SHP77 (cell line): ENCODE measurements around the gene PLCL1.
"Not testable (repeated sequence)": the region's sequence is repeated elsewhere in the genome, so short reads cannot be mapped to it uniquely, and the experiment has no call there.

Experiments used
- DNase-seq, 2 experiments: peaks; one replicate each; lab custom pipeline; 2025; lab: John Stamatoyannopoulos, UW

Gene PLCL1

DNA sequence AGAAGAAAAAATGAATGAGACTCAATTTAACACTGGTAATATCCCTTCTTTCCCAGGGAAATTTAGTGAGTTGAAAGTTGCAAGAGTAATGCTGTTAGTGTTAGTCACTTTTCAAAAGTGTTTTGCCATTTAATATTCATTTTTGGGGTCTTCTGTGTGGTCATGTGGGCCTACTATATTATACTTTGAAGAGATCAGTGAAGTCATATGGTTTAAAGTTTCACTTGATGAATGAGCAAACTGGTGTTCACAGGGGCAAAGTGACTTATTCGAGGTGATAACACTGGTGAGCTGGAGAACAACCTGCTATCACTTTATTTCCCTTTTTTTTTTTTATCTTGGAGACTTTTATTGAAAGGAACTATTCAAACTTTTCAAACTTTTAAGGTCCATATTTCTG is 196.0 kb downstream of the PLCL1 start:
- no peak for DNase-seq

DNA sequence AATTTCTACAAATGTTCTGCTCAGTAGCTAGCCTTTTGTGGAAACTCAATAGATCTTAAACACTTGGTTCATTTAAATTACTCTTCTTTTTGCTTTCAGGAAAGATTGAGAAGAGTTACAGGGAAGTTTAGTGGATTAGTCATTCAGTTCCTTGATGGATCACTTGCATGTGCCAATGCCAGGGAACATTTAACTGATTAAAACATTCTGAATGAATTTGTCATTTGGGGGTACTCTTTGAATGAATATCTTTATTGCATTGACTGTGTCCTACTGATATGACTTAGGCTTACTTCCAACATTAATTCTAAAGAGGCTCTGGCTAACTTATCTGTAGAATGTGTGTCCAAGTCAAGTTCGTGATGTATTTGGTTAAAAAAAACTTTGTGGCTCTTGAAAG is 199.8 kb downstream of the PLCL1 start:
- DNase-seq: no peak

DNA sequence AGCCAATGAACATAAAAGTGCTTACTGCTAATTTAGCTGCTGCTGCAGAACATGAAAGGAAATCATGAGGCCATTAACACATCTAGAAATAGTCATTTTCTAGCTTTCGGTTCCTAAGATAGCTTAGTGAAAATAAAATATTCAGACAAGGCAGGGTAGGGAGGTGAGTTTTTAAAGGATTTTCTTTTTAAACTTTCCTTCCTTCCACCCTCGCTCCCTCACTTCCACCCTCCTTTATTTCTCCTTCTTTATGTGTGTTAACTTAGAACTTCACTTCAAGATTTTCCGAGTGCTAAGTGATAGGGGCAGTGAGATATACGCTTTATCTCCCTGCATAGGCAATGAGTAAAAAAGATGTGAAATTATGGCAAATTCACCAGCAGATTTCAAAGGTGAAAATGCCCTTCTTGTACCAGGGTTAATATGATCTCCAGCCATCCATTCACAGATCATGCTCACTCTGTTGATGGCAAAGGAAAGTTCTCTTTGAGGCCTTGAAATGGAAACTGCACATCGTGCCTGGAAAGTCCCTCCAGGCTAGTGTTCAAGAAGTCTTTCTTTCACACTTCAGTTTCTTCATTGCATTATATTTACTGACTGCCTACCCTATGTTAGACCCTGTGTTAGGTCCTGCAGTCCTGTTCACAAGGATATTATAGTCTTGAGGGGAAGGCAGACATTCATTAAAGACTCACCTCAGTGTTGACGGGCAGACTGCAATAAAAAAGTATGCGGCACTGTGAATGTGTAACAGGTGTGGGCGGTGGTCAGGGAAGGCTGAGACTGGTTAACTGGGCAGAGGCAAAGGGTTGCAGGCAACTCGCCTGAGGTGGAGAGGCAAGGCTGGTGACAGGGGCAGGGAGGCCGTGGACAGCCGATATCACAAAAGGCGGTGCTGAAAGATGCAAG is 200.8 kb downstream of the PLCL1 start:
- no peak for DNase-seq

DNA sequence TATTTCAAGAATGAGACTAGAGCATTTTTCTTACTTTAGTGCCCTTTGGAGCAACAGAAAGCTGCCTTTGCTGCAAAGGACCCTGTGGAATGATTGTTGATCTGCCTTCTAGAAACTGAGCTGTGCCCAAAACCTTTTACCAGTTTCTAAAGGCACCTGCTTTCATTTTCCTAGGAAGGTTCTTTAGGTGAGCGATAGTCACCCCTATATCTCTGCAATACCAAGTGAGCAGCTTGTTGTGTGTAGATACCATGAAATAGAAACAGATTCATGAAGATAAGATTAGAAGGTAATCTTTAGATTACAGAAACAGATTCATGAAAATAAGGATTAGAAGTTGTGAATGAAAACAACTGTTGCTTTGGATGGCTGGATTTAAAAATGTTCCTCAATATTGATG is 202.3 kb downstream of the PLCL1 start:
- no peak for DNase-seq

DNA sequence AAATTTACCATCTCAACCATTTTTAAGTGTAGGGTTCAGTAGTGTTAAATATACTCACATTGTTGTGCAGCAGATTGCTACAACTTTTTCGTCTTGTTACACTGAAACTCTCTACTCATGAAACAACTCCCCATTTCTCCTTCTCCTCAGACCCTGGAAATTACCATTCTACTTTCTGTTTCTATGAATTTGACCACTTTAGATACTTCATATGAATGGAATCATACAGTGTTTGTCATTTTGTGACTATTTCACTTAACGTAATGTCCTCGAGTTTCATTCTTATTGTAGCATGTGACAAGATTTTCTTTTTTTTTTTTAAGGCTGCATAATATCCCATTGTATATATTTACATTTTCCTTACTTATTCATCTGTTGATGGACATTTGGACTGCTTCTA is 203.8 kb downstream of the PLCL1 start:
- no peak for DNase-seq

DNA sequence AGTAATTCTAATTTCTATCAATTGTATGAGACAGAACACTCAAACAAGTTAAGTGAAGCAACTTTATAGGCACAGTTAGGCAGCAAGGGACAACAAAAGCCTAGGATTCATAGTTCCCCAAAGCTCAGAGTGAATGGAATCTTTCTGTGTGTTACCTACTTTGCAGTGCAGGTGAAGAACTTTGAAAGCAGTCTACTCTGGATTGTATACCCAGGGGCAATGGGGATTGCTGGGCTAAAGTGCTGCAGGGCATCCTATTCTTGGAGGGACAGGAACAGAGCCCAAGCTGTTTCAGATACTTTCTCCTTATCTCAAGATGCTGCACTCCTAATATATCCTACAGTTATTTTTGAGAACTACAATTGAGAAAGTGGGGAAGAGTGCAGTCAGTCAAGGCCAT is 207.6 kb downstream of the PLCL1 start:
- no peak for DNase-seq

DNA sequence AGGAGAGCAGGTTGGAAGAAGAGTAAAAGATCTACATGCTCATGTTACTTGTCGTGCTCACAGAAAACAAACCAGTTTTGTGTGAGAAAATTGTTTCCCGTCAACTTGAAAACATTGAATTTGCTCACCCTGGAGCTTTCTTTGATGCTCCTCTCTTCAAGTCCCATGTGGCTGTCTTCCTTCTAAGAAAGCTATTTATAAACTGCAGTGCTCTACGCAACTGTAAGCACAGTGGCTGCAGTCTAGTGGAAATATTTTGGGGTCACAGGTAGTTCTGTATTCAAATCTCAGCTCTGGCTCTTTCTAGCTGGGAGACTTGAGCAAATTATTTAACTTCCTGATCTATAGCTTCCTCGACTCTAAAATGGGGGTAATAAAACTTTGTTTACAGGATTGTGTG is 211.8 kb downstream of the PLCL1 start:
- no peak for DNase-seq

DNA sequence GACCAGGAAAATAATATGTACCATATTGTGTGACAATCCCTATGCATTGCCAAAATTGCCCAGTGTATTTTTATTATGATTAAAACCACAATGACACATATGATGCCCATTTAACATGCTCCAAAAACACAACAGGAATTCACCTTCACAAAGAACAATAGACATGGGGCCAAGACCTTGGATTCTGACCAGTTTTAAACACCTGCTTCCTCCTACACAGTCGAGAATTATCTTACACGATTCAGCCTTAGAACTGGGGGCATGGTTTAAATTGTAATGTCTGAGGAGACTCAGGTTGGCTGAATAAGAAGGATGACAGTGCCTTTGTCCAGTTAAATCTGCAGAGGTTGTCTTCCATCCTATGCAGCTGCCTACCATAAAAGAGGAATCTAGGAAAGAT is 212.7 kb downstream of the PLCL1 start:
- no peak for DNase-seq

DNA sequence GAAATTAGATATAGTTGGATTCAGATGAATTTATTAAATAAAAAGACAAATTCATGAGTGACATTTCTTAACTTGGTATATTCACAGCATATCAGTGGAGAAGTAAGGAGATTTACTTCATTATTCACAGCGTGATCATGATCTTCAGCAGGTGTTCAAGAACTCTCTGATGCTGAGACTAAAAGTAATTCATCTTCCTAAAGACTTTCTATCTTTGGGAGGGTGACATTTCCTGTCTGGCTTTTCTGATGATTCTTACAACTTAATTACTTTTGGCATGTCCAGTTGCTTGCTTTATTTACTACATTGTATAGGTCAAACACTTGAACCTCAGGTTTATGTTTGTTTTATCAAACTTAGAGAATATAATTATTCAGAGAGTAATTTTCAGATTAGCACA is 224.6 kb downstream of the PLCL1 start:
- no peak for DNase-seq

DNA sequence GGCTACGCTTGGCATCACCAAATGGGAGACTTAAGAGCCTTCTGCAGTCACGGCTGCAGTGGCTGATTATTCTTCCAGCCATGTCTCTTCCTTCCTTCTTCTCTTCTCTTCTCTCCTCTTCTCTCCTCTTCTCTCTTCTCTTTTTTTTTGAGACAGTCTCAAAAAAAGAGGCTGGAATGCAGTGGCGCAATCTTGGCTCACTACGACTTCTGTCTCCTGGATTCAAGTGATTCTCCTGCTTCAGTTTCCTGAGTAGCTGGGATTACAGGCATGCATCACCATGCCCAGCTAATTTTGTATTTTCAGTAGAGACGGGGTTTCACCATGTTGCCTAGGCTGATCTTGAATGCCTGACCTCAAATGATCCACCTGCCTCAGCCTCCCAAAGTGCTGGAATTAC is 225.2 kb downstream of the PLCL1 start:
- not testable (repeated sequence) for DNase-seq

DNA sequence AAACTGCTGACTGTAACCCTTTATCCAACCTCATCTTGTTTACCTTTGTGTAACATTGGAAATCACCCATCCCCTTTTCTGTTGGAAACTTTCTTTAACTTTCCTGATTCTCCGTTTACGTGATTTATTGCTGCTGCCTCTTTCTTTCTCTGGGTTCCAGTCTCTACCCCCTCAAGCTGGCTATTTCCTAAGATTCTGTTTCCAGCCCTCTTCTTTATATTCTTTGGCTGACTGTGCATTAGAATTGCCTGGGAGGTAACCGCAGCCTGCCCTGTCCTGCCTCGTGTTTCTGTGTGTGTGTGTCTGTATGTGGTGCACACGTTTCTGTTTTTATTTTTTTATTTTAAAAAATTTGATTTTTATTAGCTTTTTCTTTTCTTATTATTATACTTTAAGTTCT is 229.2 kb downstream of the PLCL1 start:
- no peak for DNase-seq

DNA sequence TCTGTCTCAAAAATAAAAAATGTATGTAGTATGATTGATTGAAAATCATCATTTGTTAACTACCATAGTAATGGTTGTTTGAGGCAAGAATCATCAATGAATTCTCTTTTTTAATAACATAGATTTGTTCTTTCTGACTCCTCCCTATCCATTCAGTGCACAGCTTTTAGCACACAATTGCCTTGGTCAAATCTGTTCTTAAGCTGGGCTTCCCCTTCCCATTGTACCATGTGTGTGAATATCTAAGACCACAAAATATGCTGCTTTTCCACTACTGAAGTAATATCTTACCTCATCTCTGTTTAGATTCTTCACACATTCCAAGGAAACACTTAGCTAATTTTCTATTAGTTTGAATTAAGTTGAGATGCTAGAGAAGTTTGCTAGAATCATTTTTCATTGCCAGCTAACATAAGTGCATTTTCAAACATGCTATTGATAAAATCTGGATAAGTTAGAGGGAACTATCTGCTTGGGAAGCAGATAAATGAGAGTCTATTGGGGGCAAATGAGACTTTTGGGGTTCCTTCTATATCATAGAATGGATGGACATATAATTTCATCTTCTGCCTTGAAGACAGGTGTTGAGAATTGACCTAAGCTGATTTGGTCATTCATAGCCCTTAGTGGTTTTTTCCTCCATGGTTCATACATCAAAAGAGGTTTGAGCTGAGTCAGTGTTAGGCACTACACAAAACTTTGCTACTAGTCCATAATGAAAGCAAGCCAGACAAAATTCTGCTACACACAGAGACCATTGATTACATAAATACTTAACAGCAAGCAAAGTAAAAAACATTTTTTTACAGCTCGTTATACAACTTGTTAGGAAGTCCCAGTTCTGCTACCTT is 231.9 kb downstream of the PLCL1 start:
- no peak for DNase-seq

DNA sequence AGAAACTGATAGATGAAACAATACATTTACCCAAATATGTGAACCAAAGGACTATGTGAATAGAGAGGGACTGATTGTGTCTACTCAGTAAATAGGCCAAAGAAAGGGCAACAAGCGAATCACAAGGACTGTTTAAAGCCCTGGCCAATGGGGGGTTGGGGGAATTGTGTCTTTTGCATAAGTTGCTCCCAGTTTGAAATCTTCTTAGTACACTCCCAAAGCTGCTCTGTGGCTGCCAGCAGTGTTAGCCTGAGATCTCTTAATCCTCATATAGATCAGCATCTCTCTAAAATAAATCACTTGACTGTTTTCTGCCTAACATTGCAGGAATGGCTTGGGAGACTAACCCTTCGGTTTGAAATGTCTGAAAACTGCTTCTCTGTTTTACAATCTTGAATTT is 236.4 kb downstream of the PLCL1 start:
- DNase-seq: no peak

DNA sequence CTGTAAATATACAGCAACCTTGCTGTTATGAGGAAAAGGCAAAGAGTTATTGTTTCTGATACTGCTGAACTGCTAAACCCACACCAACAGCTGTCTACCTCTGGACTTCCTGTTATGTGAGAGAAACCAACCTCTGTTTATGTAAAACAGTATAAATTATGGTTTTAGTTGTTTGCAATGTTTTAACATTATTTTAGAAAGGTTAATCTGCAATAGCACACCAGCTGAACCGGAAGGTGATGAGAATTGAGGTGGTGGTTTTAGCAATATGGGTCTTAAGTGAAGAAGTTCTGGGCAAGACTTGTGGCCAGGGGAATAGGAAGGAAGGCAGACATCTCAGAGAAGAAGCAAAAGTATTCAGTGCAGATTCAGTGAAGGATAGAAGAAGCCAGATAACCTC is 237.8 kb downstream of the PLCL1 start:
- DNase-seq: no peak

DNA sequence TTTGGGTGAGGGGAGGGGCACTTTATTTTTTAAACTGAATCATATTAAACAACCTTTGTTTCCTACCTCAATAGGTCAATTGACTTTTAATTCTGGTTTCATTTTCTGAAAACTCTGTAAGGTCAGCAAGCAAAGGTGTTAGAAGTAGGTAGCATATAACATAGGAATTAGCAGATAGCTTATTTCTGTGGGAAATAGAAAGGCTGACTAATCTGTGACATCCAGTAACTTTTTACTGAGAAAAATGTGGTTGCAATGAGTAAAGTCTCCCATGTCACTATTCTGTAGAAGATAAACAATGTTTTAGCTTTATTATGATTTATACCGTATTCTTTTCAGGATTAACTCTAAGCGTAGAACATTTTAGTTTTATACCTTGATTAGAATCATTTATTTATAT is 240.4 kb downstream of the PLCL1 start:
- no peak for DNase-seq

DNA sequence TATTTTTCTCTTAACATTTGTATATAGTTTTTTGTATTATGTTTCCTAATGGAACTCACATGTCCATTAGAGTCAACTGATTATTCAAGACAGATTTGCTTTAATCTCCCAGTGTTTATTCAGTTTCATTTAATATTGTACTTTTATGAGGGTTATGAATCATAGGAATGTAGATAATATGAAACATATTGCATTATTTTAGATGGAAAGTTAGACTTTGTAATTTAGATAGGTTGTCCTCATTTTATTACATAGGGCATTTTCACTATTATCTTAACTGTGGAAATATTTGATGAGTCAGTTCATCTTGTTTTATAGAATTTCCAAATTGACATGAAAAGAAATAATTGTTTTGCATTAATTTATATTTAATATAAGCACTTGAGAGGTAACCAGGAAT is 240.8 kb downstream of the PLCL1 start:
- no peak for DNase-seq

DNA sequence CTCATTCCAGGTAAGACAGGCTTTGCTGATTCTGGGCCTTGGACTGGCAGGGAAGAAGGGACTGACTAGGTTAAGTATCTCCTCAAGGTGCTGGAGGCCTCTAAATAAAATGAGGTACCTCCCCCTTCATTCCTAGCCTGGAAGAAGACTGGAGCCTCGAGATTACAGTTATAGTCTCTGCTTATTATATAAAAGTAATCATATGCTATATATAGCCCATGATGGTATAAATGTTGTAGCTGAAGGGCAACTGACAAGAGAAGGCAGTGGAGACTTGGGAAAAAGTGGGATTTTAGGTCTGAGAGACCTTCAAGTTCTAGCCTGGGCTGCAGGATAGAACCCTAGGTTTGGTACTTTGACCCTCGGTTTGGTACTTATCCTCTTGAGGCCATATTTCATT is 248.3 kb downstream of the PLCL1 start:
- no peak for DNase-seq

DNA sequence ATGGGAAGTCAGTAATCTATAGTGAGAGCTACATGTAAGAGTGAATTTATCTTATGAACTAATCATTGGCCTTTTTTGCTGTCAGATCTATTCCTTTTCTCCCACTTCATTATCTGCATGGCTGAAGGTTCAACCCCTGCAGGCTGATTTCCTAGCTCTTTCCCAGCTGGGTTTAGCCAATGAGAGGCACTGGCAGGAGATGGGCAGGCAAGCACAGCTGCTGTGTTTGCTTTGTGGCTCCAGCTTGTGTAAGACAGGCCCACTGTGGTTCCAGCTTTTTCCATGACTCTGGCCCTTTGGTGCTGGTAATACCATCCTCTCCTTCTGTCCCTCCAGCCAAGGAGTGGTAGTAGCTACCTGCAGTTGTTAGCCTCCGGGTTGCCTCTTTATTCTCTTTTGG is 248.8 kb downstream of the PLCL1 start:
- no peak for DNase-seq

DNA sequence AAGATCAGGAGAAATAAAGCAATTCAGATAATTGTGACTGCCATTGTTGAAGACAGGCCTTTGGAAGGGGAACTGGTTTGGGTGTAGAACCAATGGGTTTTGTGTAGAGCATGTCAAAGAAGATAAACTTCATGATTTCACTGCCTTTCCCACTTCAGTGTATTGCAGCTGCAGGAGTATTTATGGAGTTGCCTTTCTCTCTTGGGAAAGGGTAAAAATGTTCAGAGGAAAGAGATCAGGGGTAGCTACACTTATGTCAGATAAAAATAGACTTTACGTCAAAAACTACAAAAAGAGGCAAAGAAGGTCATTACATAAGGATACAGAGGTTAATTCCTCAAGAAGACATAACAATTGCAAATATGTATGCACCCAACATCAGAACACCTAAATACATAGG is 249.4 kb downstream of the PLCL1 start:
- DNase-seq: no peak

DNA sequence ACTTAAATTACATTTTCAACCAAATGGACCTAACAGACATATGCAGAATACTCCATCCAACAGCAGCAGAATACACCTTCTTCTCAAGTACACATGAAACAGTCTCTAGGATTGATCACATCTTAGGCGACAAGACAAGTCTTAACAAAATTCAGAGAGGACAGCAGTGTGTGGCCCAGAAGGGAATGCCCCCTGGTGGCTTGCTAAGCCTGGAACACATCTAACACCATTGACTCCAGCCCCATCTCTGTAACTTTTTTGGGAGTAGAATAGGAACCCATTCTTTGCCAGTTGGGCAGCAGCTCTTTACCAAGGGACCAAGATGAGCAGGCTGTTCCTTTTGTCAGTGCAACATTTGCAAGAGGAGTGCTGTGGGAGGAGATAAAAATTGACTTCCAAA is 249.9 kb downstream of the PLCL1 start:
- no peak for DNase-seq

DNA sequence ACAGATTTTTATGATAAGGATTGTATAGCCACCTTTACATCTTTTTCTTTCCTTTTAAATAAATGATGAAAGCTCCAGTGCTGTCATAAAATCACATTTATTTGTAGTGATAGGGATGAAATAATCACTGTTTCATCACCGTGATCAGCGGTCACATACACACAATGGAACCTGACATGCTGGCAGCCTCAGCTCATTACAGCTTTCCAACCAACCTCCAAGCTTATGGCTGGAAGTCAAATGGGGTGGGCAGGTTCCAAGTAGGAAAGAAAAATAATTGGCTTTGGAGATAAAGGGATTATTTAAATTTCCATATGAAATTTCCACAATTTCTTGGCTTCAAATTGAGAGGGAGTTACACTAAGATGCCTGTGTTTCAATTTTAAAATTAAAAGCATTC is 251.3 kb downstream of the PLCL1 start:
- DNase-seq: no peak

DNA sequence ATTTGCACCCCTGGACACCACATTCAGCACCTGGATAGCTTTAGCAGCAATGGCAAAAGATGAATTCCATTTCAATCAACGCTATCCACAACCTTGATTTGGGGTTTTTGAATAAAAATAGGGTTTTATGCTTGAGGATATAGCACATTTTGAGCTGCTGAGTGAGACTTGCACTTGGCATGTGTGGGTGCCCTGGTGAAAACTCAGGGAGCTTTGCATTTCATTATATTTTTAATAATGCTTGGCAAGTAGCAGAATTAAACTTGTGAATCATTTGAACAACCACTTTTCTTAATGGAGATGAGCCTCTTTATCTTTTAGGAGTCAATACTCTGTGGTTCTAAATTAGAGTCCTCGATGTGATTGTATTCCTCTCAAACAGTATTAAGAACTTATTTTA is 252.4 kb downstream of the PLCL1 start:
- DNase-seq: no peak

DNA sequence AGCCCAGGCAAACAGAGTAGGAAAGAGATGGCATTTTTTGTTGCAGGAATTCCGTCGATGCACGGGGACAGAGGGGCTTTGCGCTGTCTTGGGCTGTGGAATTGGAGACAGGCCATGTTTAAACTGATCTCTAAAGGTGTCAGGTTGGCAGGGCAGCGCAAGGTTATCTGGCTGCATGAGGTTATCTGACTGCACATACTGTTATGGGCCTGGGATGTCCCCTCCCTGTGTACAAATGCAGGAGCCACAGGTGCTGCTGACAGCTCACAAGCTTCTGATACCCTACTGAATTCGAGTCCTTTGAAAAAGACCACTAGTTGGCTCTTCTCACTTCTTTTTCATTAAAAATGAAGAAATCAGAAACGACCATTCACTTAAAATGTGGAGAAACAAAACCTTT is 255.4 kb downstream of the PLCL1 start:
- no peak for DNase-seq
